Esophagus muscularis mucosa (tissue), 4 donors: Measurements from ENCODE around the gene SEC24B. TPM values are rescaled to one million over a fixed set of nuclear protein-coding genes. Genes with fewer than 3 reads are reported as not detected.

Experiments
- DNase-seq: peaks from one replicate; pipeline ENCODE4 v3.0.0-alpha.2; 2017; ENCODE audit errors: extremely low spot score
- H3K27ac ChIP-seq, 4 donors: fragments of 200-600 bp; sonication (generic); replicated peaks in 1 of 4; 1 replicate in 3 of 4; 2 replicates in 1 of 4; pipeline ENCODE4 v1.5.1; 2016 to 2019; ENCODE audit warnings: mild to moderate bottlenecking in 1 of 4
- H3K27me3 ChIP-seq, 4 donors: fragments of 200-600 bp; sonication (generic); one replicate each; pipeline versions ENCODE4 v1.5.1 to v1.6.0; 2016 to 2019
- H3K36me3 ChIP-seq, 4 donors: fragments of 200-600 bp; sonication (generic); one replicate each; pipeline ENCODE4 v1.5.1; 2016 to 2019
- H3K4me1 ChIP-seq, 4 donors: fragments of 200-600 bp; sonication (generic); one replicate each; pipeline ENCODE4 v1.5.1; 2016 to 2019
- H3K4me3 ChIP-seq, 4 donors: fragments of 200-600 bp; sonication (generic); 1 replicate in 2 of 4; 2 replicates in 2 of 4; pipeline ENCODE4 v1.5.1; 2016 to 2019; ENCODE audit warnings: mild to moderate bottlenecking in 4 of 4, moderate library complexity in 1 of 4
- H3K9me3 ChIP-seq, 4 donors: fragments of 200-600 bp; sonication (generic); 1 replicate in 3 of 4; 2 replicates in 1 of 4; pipeline ENCODE4 v1.5.1; 2016 to 2019
- CTCF ChIP-seq, 3 experiments: fragments of 200-600 bp in 2 of 3; fragments of 450-650 bp in 1 of 3; sonication (generic) in 2 of 3; IDR thresholded peaks; one replicate each; pipeline ENCODE4 v1.5.1; 2017 to 2019; ENCODE audit warnings: antibody characterized with exemption in 3 of 3, mild to moderate bottlenecking in 2 of 3, moderate library complexity in 1 of 3
- EP300 ChIP-seq: sonication (generic); formaldehyde crosslinking; IDR thresholded peaks from one replicate; pipeline ENCODE4 v1.6.1; 2017; ENCODE audit warnings: antibody characterized with exemption
- POLR2A ChIP-seq: fragments of 450-650 bp; IDR thresholded peaks from one replicate; pipeline ENCODE4 v1.6.1; 2017; ENCODE audit warnings: antibody characterized with exemption, moderate library complexity, mild to moderate bottlenecking, low read depth
- POLR2AphosphoS5 ChIP-seq, 2 donors: sonication (generic); formaldehyde crosslinking; IDR thresholded peaks; one replicate each; pipeline ENCODE4 v1.6.1; 2017; ENCODE audit warnings: antibody characterized with exemption in 2 of 2
- WGBS: methylation state at CpG from one replicate; pipeline ENCODE4 v1.1.5; 2018; 5-methylcytosine and 5-hydroxymethylcytosine counted together
- intact Hi-C: fragments of 100-400 bp; cut with DNase I; formaldehyde crosslinking; loops from one replicate; pipeline ENCODE4 v1.15.1; 2023
- total RNA-seq, 4 donors: library from RNA; depleted of rRNA; stranded (reverse); fragments of >200 nt; gene quantifications; one replicate each; pipeline versions ENCODE4 v1.1.0 to v1.2.1, GENCODE V29; 2016

Gene SEC24B
- total RNA-seq, 4 donors from 2014 or later, result 34.5 to 46.5 (median 37.0) TPM

GRCh38 chr4:109407027-109407737 lies 26.4 kb upstream of the SEC24B start:
- H3K27ac ChIP-seq, result no peak overlapping the region
- H3K27me3 ChIP-seq, result no peaks in the 10 kb centered on the region
- no peak overlapping the region for H3K4me3 ChIP-seq
- intact Hi-C loops, result loop anchor here (5.0 to 10.0 kb wide), 2 partner anchors 570 to 722 kb away; no protein-coding TSS in a partner anchor
- TF ChIP-seq POLR2A (no peak), POLR2AphosphoS5 (IDR thresholded peaks at IDR 0.05) (no peak), CTCF (IDR thresholded peaks at IDR 0.05) (no peak), EP300 (no peak)
- no peak for DNase-seq
- H3K4me1 ChIP-seq, result no peaks in the 10 kb centered on the region
- H3K36me3 ChIP-seq, result no peaks in the 10 kb centered on the region
- H3K9me3 ChIP-seq, result no peaks in the 10 kb centered on the region
- WGBS, result 75% methylated on average over 2 of the region's 2 CpGs

- H3K36me3 ChIP-seq, result no peaks in the 10 kb centered on the region
- H3K9me3 ChIP-seq, result no peaks in the 10 kb centered on the region
- H3K4me3 ChIP-seq, result no peak overlapping the region
- no peaks in the 10 kb centered on the region for H3K4me1 ChIP-seq
- H3K27ac ChIP-seq, result no peak overlapping the region
- TF ChIP-seq POLR2AphosphoS5 (IDR thresholded peaks at IDR 0.05), result no peak
- TF ChIP-seq EP300, result no peak
- no peak for TF ChIP-seq CTCF (IDR thresholded peaks at IDR 0.05)
- TF ChIP-seq POLR2A, result no peak
- intact Hi-C loops, result loop anchor here (5.0 to 10.0 kb wide), 2 partner anchors 571 to 724 kb away; no protein-coding TSS in a partner anchor
- WGBS, result 70% methylated on average over 3 of the region's 3 CpGs
- H3K27me3 ChIP-seq, result no peaks in the 10 kb centered on the region
- DNase-seq, result no peak
These were observed 24.9 kb upstream of the SEC24B start for GRCh38 chr4:109408711-109409110.

- Histone ChIP-seq H3K9me3 (no peaks in the 10 kb centered on the region), H3K27ac (no peak overlapping the region), H3K4me1 (no peaks in the 10 kb centered on the region), H3K4me3 (no peak overlapping the region), H3K27me3 (no peaks in the 10 kb centered on the region), H3K36me3 (no peaks in the 10 kb centered on the region)
- TF ChIP-seq CTCF (IDR thresholded peaks at IDR 0.05) (no peak), EP300 (no peak), POLR2A (no peak), POLR2AphosphoS5 (IDR thresholded peaks at IDR 0.05) (no peak)
- no peak for DNase-seq
- intact Hi-C loops, result no loop called here
- WGBS, result 89% methylated on average over 9 of the region's 9 CpGs
These were observed 23.4 kb upstream of the SEC24B start for GRCh38 chr4:109410226-109410625.

GRCh38 chr4:109410776-109411175 lies 22.8 kb upstream of the SEC24B start:
- intact Hi-C loops, result no loop called here
- H3K9me3 ChIP-seq, result no peaks in the 10 kb centered on the region
- H3K27ac ChIP-seq, result no peak overlapping the region
- no peak overlapping the region for H3K4me3 ChIP-seq
- H3K4me1 ChIP-seq, result no peaks in the 10 kb centered on the region
- H3K27me3 ChIP-seq, result no peaks in the 10 kb centered on the region
- TF ChIP-seq CTCF (IDR thresholded peaks at IDR 0.05), result no peak
- TF ChIP-seq POLR2A, result no peak
- no peak for TF ChIP-seq EP300
- TF ChIP-seq POLR2AphosphoS5 (IDR thresholded peaks at IDR 0.05), result no peak
- 87% methylated on average over 3 of the region's 3 CpGs for WGBS
- H3K36me3 ChIP-seq, result no peaks in the 10 kb centered on the region
- no peak for DNase-seq
